Vagina (tissue), 2 donors: ENCODE measurements around the gene EYS. TPM values are rescaled to one million over a fixed set of nuclear protein-coding genes. Genes with fewer than 3 reads are reported as not detected.

Source experiments
- DNase-seq, 2 donors: peaks; one replicate each; pipeline ENCODE4 v3.0.0-alpha.2; 2017; ENCODE audit errors: extremely low spot score in 2 of 2
- H3K27ac ChIP-seq: fragments of 200-600 bp; sonication (generic); one replicate; pipeline ENCODE4 v1.5.1; 2019
- H3K27me3 ChIP-seq: fragments of 200-600 bp; sonication (generic); one replicate; pipeline ENCODE4 v1.5.1; 2019
- H3K36me3 ChIP-seq, 2 donors: fragments of 200-600 bp; sonication (generic); one replicate each; pipeline ENCODE4 v1.5.1; 2017 to 2019
- H3K4me1 ChIP-seq: fragments of 200-600 bp; sonication (generic); one replicate; pipeline ENCODE4 v1.5.1; 2019
- H3K4me3 ChIP-seq, 2 donors: fragments of 200-600 bp; sonication (generic); 1 replicate in 1 of 2; 2 replicates in 1 of 2; pipeline ENCODE4 v1.5.1; 2016 to 2019
- H3K9me3 ChIP-seq: fragments of 200-600 bp; sonication (generic); one replicate; pipeline ENCODE4 v1.5.1; 2019
- POLR2A ChIP-seq, 2 donors: fragments of 450-650 bp; IDR thresholded peaks; one replicate each; pipeline ENCODE4 v1.6.1; 2017; ENCODE audit warnings: antibody characterized with exemption in 2 of 2, mild to moderate bottlenecking in 2 of 2, moderate library complexity in 2 of 2
- POLR2AphosphoS5 ChIP-seq, 2 donors: sonication (generic); formaldehyde crosslinking; IDR thresholded peaks; one replicate each; pipeline ENCODE4 v1.9.0; 2017; ENCODE audit warnings: antibody characterized with exemption in 2 of 2, mild to moderate bottlenecking in 2 of 2, low read depth in 1 of 2; ENCODE audit not compliant: insufficient read depth in 1 of 2
- intact Hi-C: fragments of 100-400 bp; cut with DNase I; formaldehyde crosslinking; loops from one replicate; pipeline ENCODE4 v1.15.1; 2023
- total RNA-seq: library from RNA; depleted of rRNA; stranded (reverse); fragments of >200 nt; gene quantifications from one replicate; pipeline ENCODE4 v1.2.3, GENCODE V29; 2016
- TF ChIP-seq, protein P1 (sequence below), 3 experiments: fragments of 450-650 bp in 2 of 3; fragments of 200-600 bp in 1 of 3; sonication (generic) in 1 of 3; IDR thresholded peaks; one replicate each; pipeline ENCODE4 v1.5.1; 2017 to 2019; ENCODE audit warnings: antibody characterized with exemption in 3 of 3, mild to moderate bottlenecking in 2 of 3, moderate library complexity in 2 of 3

EYS gene
- total RNA-seq, 1 donor from 2014 or later: not detected

DNA sequence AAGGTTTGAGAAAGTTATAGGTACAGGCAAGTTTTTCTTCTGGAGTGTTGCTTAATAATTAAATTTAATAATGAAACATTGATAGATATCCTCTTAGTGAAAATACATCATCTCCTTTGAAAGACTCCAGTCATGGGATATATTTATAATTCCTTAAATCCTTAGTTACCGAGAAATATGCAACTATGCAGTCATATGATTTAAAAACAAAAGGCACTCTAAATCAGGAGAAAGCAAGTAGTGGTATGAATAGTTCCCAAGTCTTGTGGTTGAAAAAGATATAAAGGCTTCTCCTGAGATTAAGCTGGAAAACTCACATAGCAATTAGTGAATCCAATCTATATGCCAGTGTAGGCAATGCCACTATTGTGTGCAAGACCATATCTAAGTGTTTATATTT lies 475.4 kb downstream of the EYS start:
- intact Hi-C loops: no loop called here
- TF ChIP-seq POLR2AphosphoS5 (IDR thresholded peaks at IDR 0.05; ENCODE audit: insufficient read depth in 1 of 2, low read depth in 1 of 2) (no peak), POLR2A (IDR thresholded peaks at IDR 0.05) (no peak)
- TF ChIP-seq, protein P1, sequence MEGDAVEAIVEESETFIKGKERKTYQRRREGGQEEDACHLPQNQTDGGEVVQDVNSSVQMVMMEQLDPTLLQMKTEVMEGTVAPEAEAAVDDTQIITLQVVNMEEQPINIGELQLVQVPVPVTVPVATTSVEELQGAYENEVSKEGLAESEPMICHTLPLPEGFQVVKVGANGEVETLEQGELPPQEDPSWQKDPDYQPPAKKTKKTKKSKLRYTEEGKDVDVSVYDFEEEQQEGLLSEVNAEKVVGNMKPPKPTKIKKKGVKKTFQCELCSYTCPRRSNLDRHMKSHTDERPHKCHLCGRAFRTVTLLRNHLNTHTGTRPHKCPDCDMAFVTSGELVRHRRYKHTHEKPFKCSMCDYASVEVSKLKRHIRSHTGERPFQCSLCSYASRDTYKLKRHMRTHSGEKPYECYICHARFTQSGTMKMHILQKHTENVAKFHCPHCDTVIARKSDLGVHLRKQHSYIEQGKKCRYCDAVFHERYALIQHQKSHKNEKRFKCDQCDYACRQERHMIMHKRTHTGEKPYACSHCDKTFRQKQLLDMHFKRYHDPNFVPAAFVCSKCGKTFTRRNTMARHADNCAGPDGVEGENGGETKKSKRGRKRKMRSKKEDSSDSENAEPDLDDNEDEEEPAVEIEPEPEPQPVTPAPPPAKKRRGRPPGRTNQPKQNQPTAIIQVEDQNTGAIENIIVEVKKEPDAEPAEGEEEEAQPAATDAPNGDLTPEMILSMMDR (IDR thresholded peaks at IDR 0.05): no peak
- no peak for DNase-seq
- H3K27ac ChIP-seq: no peak overlapping the region
- no peak overlapping the region for H3K4me3 ChIP-seq
- H3K9me3 ChIP-seq: no peaks in the 10 kb centered on the region
- no peaks in the 10 kb centered on the region for H3K27me3 ChIP-seq
- H3K4me1 ChIP-seq: no peaks in the 10 kb centered on the region
- no peaks in the 10 kb centered on the region for H3K36me3 ChIP-seq

DNA sequence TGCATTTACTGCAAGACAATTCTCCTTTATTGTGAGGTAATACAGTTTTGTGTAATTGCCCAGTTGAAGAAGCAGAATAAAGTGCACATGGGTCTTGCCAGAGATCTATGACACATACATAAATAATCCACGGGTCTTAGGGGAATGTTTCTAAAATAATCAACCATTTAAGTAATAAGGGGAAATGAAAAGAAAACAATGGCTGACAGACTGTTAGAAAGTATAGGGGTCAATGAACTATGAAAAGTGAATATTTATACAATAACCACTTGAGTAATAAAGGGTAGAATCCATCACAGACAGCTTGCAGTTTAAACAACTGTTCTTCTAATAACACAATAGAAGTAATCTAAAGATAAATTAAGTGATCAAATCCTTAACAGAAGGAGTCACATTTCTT lies 477.2 kb downstream of the EYS start:
- Histone ChIP-seq H3K36me3 (no peaks in the 10 kb centered on the region), H3K4me1 (no peaks in the 10 kb centered on the region), H3K27me3 (no peaks in the 10 kb centered on the region), H3K4me3 (no peak overlapping the region), H3K9me3 (no peaks in the 10 kb centered on the region), H3K27ac (no peak overlapping the region)
- intact Hi-C loops: no loop called here
- no peak for DNase-seq
- TF ChIP-seq POLR2AphosphoS5 (IDR thresholded peaks at IDR 0.05; ENCODE audit: insufficient read depth in 1 of 2, low read depth in 1 of 2) (no peak), POLR2A (IDR thresholded peaks at IDR 0.05) (no peak)
- TF ChIP-seq, protein P1 (IDR thresholded peaks at IDR 0.05): no peak

DNA sequence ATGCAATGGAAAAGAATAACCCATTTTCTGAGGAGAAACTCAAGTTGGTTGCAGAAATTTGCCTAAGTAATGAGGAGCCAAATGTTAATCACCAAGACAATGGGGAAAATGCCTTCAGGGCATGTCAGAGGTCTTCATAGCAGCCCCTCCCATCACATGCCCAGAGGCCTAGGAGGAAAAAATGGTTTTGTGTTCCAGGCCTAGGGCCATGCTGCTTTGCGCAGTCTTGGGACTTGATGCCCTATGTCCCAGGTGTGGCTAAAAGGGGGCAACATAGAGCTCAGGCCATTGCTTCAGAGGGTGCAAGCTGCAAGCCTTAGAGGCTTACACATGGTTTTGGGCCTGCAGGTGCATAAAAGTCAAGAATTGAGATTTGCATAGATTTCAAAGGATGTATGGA lies 485.9 kb downstream of the EYS start:
- Histone ChIP-seq H3K4me1 (no peaks in the 10 kb centered on the region), H3K4me3 (no peak overlapping the region)
- intact Hi-C loops: no loop called here

DNA sequence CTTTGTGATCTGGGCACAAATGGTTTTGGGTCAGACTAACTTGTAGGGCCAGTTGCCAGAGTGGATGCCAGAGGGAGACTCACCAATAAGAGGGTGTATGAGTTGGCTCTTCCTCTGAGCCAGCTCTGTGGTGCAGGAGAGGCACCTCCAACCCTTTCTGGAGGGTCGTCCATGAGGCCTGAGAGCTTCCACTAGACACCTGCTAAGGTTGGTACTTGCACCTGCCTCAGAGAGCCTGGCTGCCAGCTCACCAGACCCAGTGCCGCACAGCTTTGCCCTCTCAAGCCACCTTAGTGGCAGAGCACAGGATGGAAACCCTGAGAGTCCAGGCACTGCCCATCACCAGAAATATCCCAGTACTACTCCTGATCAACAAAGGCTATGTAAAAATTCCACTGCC lies 504.3 kb downstream of the EYS start:
- TF ChIP-seq POLR2A (IDR thresholded peaks at IDR 0.05): no peak
- DNase-seq: no peak
- H3K27me3 ChIP-seq: no peaks in the 10 kb centered on the region
- no peak overlapping the region for H3K4me3 ChIP-seq
- no peaks in the 10 kb centered on the region for H3K9me3 ChIP-seq
- intact Hi-C loops: no loop called here
- H3K27ac ChIP-seq: no peak overlapping the region
- H3K36me3 ChIP-seq: no peaks in the 10 kb centered on the region
- no peaks in the 10 kb centered on the region for H3K4me1 ChIP-seq

More for the DNA sequence above, 485.9 kb downstream of the EYS start:
- TF ChIP-seq POLR2A (IDR thresholded peaks at IDR 0.05) (no peak), POLR2AphosphoS5 (IDR thresholded peaks at IDR 0.05; ENCODE audit: insufficient read depth in 1 of 2, low read depth in 1 of 2) (no peak)
- TF ChIP-seq, protein P1 (IDR thresholded peaks at IDR 0.05): no peak
- Histone ChIP-seq H3K27me3 (no peaks in the 10 kb centered on the region), H3K36me3 (no peaks in the 10 kb centered on the region), H3K9me3 (no peaks in the 10 kb centered on the region), H3K27ac (no peak overlapping the region)
- no peak for DNase-seq

DNA sequence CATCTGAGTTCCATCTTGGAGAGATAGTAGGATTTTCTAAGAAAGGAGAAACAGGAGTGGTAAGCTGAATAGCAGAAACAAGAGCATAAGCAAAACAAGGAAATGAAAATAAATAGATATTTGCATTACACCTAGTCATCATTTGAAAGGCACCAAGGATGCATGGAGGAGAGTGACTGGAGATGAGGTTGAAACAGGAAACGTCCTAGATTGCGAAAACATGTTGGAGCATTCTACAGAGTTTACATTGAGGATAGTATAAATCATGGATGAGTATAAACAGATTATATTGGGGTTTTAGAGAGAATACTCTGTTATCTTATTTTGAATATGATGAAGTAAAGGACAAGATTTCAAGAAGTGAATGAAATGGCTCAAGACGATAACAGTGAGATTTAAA lies 507.3 kb downstream of the EYS start:
- H3K27ac ChIP-seq: no peak overlapping the region
- no peaks in the 10 kb centered on the region for H3K27me3 ChIP-seq
- H3K9me3 ChIP-seq: no peaks in the 10 kb centered on the region
- H3K4me1 ChIP-seq: no peaks in the 10 kb centered on the region
- DNase-seq: no peak
- H3K36me3 ChIP-seq: no peaks in the 10 kb centered on the region
- TF ChIP-seq POLR2AphosphoS5 (IDR thresholded peaks at IDR 0.05; ENCODE audit: insufficient read depth in 1 of 2, low read depth in 1 of 2): no peak
- TF ChIP-seq, protein P1 (IDR thresholded peaks at IDR 0.05): no peak
- no peak for TF ChIP-seq POLR2A (IDR thresholded peaks at IDR 0.05)
- intact Hi-C loops: no loop called here
- no peak overlapping the region for H3K4me3 ChIP-seq

DNA sequence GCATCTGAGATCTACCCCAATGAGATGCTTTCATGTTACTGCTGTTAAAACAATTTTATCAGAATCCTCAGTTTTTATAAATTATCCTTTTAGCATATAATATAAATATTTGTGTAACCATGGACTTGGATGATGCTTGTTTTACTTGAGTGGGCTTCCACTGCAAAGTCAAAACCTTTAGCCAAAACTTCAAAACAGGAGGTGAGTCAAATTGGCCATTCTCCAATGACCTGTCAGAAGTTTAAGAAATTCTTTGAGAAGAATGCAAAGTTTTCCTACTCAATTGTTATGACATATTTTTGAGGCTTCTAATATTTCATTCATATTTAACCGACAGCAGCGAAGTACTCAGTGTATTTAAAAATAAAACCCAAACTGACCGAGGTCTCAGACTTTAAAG lies 507.9 kb downstream of the EYS start:
- Histone ChIP-seq H3K36me3 (no peaks in the 10 kb centered on the region), H3K4me1 (no peaks in the 10 kb centered on the region), H3K4me3 (no peak overlapping the region), H3K27me3 (no peaks in the 10 kb centered on the region), H3K9me3 (no peaks in the 10 kb centered on the region), H3K27ac (no peak overlapping the region)
- TF ChIP-seq, protein P1 (IDR thresholded peaks at IDR 0.05): no peak
- TF ChIP-seq POLR2AphosphoS5 (IDR thresholded peaks at IDR 0.05; ENCODE audit: insufficient read depth in 1 of 2, low read depth in 1 of 2) (no peak), POLR2A (IDR thresholded peaks at IDR 0.05) (no peak)
- no peak for DNase-seq
- intact Hi-C loops: no loop called here
